Kidney capillary endothelial cell (primary cell): ENCODE data around the gene JDP2.

Source experiments
- DNase-seq: peaks from one replicate; pipeline ENCODE4 v3.0.0-alpha.2; 2018; ENCODE audit warnings: low spot score

The JDP2 gene

GRCh38 chr14:75484711-75485429, 57.0 kb downstream of the JDP2 start:
- no peak for DNase-seq

GRCh38 chr14:75486318-75486717, 58.5 kb downstream of the JDP2 start:
- DNase-seq: no peak

- no peak for DNase-seq
Measured at GRCh38 chr14:75487155-75487671, 59.4 kb downstream of the JDP2 start.

GRCh38 chr14:75489480-75489837, 61.6 kb downstream of the JDP2 start:
- DNase-seq: no peak

- DNase-seq: no peak
Measured at GRCh38 chr14:75491376-75491978, 63.7 kb downstream of the JDP2 start.

GRCh38 chr14:75492832-75493591, 65.2 kb downstream of the JDP2 start:
- no peak for DNase-seq

- no peak for DNase-seq
Measured at GRCh38 chr14:75493592-75494087, 65.8 kb downstream of the JDP2 start.

- DNase-seq: peak; percentile 70
Measured at GRCh38 chr14:75494896-75495295, 67.1 kb downstream of the JDP2 start.

- DNase-seq: no peak
Measured at GRCh38 chr14:75495399-75495798, 67.6 kb downstream of the JDP2 start.

GRCh38 chr14:75495882-75496281, 68.1 kb downstream of the JDP2 start:
- DNase-seq: no peak

GRCh38 chr14:75496755-75497154, 68.9 kb downstream of the JDP2 start:
- DNase-seq: no peak

- no peak for DNase-seq
Measured at GRCh38 chr14:75497191-75497590, 69.4 kb downstream of the JDP2 start.

GRCh38 chr14:75497701-75498100, 69.9 kb downstream of the JDP2 start:
- DNase-seq: no peak

- DNase-seq: no peak
Measured at GRCh38 chr14:75499084-75499875, 71.5 kb downstream of the JDP2 start.

- DNase-seq: no peak
Measured at GRCh38 chr14:75501080-75501479, 73.3 kb downstream of the JDP2 start.

GRCh38 chr14:75504411-75504810, 76.6 kb downstream of the JDP2 start:
- no peak for DNase-seq

GRCh38 chr14:75506930-75507329, 79.1 kb downstream of the JDP2 start:
- no peak for DNase-seq

- no peak for DNase-seq
Measured at GRCh38 chr14:75510547-75510946, 82.7 kb downstream of the JDP2 start.

GRCh38 chr14:75511201-75511600, 83.4 kb downstream of the JDP2 start:
- DNase-seq: no peak

GRCh38 chr14:75513911-75514672, 86.3 kb downstream of the JDP2 start:
- no peak for DNase-seq
